Measurements from ENCODE around the gene DOK3.

DOK3 gene

GRCh38 chr5:177478711-177479646 lies 30.6 kb downstream of the DOK3 start:
- peak; percentile 46 for DNase-seq

GRCh38 chr5:177477701-177478477 lies 31.7 kb downstream of the DOK3 start:
- DNase-seq = no peak

DNA sequence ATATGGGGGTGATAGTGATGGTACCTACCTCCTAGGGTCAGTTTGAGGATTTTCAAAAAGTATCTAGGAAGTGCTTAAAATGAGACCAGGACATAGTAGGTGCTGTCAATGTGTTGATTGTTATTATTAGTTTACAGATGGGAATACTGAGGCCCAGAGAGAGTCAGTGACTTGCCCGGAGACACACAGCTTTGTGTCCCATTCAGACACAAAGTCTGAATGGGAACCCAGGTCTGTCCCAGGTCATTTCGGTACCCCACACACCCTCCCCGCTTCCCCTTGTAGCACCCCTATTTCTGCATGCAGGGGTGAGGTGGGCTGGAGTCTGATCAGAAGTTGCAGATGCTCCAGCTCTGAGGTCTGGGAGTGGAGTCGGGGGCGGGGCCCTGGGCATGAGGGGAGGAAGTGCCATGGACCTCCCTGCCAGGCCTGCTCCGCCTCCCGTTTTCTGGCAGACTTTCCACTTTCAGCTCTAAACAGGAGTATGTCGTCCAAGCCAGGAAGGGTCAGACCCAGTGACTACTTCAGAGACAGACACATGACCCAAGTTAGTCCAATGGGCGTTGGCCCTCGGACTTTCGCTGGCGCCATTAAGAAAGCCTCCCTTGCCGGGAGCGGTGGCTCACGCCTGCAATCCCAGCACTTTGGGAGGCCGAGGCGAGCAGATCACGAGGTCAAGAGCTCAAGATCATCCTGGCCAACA lies 32.9 kb downstream of the DOK3 start:
- no peak for DNase-seq

DNA sequence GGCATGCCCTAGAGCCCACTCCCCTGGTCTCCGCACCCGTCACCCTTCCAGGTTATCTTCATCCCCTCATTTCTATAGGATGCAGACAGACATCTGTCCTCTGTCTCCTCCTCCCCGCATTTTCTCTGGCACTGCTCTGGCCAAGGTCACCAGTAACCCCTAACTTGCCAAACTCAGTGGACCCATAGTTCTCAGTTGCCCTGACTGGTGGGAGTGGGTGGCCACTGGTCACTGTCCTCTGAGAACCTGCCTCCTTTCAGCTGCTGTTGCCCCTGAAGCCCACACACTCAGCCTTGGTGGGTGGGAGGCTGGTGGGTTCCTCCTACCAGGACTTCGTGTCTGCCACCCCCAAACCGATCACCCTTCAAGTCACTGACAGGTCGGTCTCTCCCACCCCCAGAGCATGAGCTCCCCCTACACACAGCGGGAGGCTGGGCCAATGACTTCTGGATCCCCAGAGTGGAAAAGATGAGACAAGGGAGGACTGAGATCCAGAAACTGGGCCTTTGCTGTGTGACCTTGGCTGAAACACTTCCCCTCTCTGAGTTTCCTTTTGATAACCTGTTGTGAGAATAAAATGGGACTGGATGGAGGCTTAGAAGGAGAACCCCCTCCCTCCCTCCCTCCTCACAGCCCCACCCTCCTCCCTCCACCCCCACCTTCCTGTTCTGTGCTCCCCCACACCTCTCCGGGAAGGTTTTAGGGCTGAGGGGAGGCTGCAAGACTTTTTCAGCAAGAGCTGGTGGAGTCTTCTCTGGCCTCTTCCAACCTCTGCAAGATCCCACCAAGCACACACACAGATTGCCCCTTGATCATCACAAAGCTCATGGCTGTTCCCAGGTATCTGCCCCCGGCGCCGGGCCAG lies 33.8 kb downstream of the DOK3 start:
- no peak for DNase-seq

DNA sequence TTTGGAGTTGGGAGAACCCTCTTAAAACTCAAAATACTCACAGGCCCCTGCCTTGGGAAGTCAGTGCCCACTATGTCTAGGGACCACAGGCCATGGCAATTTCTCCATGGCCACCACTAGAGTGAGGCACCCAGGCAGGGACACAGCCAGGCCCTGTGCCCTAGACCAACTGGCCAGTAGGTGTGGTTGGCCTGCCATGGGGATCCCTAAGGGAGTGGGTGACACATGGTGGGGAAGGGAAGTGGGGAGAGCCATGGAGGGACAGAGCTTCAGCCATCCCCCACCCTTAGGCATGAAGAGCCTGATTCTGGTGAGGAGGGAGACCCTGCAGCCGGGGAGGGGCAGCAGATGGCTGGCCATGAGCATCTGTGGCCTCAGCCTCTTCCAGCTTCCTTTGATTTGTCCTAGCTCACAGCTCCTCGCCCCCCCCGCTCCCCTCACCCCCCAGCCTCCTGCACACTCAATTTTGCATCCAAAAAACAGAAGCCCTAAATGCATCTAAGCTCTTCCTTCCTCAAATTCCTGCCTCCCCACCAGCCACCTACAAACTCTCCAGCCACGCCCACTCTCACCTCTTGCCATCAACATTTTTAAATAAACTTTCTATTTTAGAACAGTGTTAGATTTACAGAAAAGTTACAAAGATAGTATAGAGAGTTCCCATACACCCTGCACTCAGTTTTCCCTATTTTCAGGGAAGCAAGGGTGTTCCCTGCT lies 34.6 kb downstream of the DOK3 start:
- DNase-seq = no peak

DNA sequence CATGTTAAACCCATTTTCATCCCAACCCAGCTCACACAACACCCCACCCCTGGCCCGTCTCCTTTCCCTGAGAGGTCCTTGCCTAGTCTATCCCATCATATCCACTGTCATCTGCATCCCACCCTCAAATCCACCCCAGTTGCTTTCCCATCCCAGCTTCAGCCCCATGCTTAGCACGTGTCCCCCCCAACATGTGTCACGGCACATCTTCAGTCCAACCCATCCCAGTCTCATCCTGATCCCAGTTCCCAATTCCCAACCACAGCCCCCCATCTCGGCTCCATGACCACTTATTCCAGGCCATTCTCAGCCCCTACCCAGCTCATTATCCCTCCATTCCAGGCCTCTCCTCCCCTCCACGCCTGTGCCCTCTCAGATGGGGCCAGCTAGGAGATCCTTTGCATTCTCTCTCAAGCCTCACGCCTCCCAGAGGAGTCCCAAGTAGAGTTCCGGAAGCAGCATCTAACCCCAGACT lies 35.6 kb downstream of the DOK3 start:
- no peak for DNase-seq

DNA sequence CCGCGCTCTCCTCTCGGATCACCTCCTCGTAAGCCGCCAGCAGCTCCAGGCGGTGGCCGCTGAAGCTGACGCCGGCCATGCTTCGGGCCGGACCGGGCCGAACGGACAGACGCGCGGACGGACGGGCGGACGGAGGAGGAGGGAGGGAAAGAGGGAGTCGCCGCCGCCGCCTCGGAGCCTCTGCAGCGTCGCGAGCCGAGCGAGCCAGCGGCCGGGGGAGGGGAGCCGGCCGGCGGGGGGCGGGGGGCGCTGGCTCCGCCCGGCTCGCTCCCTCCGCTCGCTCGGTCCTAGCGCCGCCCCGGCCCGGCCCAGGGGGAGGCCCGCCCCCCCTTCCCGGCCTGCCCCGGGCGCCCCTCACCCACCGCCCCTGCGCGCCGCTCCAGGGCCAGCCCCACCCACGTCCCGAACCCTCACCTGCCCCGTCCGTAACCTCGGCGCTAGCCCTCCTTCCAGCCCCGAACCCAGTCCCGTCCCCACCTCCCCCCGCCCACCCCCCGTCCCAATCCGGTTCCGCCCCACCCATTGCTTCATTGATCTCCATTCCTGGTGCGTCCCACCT lies 36.1 kb downstream of the DOK3 start, which contains the start of gene DBN1:
DBN1 (minus strand) TSS at position 192 of the 559 bp plus-strand sequence; CDS start at position 79, 113 bp downstream.
- DNase-seq = peak; percentile 33

GRCh38 chr5:177472460-177473442 lies 36.9 kb downstream of the DOK3 start:
- DNase-seq = peak; percentile 58

DNA sequence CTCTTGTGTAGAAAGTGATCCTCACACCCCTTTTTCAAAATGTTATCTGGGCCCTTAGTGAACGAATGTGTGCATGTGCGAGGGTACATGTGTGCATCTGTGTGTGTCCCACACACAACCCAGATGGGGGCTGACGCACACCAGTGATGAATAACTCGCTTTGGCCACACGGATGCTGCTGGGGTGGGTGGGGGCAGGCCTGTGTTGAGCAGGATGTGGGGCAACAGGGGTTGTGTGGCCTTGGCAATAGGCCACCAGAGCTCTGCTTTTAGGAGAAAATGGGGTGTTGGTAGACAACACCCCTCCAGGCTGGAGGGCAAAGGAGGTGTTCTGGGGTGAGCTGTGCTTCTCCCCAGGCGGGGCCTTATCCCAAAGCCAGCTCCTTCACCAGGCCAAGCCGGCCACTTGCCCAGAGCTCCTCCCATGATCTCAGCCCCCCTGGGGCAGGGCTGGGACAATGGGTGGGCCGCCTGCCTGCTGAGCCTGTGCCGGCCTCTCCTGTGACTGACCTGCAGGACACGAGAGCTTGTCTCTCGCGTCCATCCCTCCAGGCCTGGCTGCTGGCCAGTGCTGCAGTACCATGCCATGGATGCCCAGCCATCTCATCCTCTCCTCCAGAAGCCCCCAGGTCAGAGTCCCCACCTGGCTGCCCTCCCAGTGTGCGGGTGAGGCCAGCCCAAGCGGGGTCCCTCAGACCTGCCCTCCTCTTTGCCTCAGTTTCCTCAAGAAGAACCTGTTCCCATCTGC lies 37.8 kb downstream of the DOK3 start:
- DNase-seq = no peak

DNA sequence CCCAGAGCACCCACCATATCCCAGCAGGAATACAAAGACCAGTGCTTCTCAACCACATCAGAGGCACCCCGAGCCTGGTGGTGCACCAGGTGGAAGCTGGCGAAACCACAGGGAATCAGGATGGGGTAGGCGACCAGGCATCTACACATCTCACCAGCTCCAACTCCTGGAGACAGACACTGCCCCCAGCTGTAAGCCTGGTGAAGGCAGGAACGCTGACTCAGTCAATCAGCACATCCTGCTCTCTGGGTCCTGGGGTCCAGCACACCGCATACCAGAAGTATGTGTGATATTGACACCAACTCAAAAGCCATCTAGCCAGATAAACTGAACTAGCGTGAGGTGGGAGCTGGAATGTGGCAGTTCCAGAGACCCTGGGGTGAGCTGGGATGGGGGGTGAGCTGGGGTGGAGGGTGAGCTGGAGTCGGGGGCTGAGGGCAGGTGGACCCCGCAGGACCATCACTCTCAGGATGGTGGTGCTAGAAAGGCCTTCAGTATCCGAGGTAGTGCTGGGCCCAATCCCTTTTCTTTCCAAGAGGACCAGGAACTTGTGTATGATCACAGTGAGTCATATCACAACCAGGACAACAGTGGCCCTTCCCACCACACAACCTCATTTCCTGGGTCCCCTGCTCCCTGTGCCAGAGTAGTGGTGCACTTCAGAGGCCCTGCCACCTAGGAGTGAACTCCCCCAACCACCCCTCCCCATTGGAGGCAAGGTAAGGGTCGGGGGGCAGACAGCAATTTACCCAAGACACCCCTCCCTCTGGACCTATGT lies 38.7 kb downstream of the DOK3 start:
- DNase-seq = no peak

DNA sequence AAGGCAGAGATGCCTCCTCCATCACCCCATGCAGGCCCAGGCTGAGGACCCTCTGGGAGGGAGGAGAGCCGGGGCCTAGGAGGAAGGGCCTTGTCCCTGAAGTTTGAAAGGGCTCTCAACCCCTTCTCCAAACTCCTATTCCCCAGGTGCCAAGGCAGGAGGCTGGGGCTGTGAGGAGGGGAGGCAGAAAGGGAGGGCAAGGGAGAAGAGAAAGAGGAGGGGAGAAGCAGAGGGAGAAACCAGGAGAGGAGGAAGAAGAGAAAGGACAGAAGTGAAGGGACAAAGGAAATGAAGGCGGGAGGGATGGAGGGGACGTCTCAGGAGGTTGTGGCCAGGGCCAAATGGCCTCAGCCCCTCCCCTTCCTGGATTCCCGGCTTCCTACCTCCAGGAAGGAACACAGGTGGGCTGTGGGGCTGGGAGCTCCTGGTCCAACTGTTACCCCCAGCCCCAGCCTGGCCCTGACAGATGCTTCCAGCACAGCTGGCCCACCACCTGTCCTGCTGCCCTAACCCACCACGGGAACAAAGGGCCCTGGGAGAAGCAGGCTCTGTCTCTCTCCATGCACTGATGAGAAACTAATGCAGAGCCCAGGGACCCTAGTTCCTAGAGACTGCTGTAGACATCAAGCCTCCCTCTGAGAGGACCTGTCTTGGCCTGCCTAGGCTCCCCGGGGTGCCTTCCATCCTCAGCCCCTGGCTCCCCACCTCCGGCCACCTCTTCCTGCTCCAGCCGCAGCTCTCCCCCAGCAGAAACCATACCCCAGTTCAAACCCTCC lies 39.7 kb downstream of the DOK3 start:
- no peak for DNase-seq

- no peak for DNase-seq
Measured at GRCh38 chr5:177468685-177469628, 40.7 kb downstream of the DOK3 start.

DNA sequence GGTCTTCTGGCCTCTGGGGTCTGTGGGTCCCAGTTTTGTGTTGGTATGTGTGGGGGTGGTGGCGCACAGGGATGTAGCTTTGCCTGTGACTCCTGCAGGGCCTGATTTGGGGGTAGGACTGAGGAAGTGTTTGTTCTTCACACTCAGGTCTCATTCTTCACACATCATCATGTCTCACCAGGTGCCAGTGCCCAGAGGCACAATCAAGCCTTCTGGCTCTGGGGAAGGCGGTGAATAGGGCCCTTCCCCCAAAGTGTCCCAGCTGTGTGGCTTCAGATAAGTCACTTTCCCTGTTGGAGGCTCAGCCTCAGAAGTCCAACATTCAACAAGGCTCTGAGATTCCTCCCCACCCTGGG lies 41.3 kb downstream of the DOK3 start:
- DNase-seq = no peak

GRCh38 chr5:177467436-177467835 lies 42.2 kb downstream of the DOK3 start:
- no peak for DNase-seq

DNA sequence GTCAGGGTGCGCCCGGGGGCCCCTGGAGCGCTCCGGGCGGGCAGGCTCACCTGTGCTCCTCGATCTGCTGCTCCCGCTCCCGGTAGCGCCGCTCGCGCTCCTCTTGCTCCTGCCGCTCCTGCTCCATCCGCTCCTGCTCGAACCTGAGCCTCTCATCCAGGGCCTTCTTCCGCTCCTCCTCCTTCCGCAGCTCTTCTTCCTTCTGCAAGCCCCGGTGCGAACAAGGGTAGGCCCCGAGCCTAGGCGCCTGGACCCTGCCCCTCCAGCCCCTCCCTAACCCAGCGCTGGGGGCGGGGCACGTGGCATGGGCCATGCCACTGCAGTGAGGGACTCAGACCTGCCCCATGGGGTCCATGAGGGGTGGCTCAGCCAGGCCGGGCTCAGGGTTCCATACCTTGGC lies 42.8 kb downstream of the DOK3 start:
- no peak for DNase-seq

- DNase-seq = no peak
Measured at GRCh38 chr5:177465044-177465443, 44.6 kb downstream of the DOK3 start.
